SKM-1 treated with dmso at 0.1 percent for 144 hours (cell line): ENCODE data around the gene PALM3.
"Not testable (repeated sequence)": the region's sequence is repeated elsewhere in the genome, so short reads cannot be mapped to it uniquely, and the experiment has no call there.

ENCODE experiments used
- DNase-seq: peaks from one replicate; lab custom pipeline; 2025; ENCODE audit not compliant: unreplicated experiment; lab: John Stamatoyannopoulos, UW

Gene PALM3

DNA sequence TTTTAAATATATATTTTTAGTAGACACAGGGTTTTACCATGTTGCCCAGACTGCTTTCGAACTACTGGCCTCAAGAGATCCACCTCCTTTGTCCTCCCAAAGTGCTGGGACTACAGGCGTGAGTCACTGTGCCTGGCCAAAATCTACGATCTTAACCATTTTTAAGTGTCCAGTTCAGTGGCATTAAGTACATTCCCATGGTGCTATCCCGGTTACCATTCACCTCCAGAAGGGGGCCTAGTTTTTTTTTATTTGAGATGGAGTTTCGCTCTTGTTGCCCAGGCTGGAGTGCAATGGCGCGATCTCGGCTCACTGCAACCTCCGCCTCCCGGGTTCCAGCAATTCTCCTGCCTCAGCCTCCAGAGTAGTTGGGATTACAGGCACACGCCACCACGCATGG is 26.7 kb downstream of the PALM3 start:
- DNase-seq, result not testable (repeated sequence)

DNA sequence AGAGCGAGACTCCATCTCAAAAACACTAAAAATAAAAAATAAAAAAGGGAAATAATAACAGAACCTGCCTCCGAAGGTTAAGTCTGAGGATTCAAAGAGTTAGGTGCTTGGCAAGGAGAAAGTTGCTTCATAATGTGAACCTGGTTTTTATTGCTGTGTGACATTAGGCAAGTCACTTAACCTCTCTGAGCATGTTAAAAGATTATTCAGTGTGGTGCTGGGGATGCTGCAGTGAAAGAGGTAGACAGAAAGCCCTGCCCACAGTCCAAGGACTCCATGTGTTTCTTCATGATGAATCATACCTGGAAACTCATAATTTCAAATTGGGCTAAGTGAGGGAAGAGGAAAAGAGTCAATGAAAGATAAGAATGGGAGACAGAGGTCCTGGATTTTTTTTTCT is 27.9 kb downstream of the PALM3 start:
- no peak for DNase-seq

DNA sequence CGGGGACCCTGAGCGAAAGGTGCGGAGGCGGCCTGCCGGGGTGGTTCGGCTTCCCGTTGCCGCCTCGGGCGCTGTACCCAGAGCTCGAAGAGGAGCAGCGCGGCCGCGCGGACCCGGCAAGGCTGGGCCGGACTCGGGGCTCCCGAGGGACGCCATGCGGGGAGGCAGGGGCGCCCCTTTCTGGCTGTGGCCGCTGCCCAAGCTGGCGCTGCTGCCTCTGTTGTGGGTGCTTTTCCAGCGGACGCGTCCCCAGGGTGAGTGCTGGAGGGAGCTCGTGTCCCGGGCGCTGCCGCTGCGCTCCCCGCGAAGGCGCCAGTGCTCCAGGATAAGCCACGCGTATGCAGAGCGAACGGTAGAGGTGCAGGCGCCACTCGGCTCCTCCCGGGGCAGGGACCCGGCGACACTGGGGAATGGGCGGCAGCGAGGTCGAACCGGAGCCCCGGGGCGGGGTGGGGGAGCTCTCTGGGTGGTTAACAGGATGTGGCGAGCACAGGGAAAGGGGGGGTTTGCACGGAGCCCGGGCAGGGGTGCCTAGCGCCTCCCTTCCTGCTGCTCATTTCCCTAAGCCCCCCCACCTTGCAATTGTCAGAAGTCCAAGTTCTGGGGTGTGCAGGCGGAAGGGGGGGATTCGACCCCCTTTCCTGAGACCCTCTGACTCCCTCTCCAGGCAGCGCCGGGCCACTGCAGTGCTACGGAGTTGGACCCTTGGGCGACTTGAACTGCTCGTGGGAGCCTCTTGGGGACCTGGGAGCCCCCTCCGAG is 30.0 kb downstream of the PALM3 start, which contains the start of gene IL27RA:
Gene IL27RA (plus strand): TSS at position 44 of the 762 bp plus-strand sequence. CDS start 111 bp downstream, at position 155.
- peak; percentile 70 for DNase-seq

- no peak for DNase-seq
Observed at GRCh38 chr19:14030997-14031718, 30.7 kb downstream of the PALM3 start.

DNA sequence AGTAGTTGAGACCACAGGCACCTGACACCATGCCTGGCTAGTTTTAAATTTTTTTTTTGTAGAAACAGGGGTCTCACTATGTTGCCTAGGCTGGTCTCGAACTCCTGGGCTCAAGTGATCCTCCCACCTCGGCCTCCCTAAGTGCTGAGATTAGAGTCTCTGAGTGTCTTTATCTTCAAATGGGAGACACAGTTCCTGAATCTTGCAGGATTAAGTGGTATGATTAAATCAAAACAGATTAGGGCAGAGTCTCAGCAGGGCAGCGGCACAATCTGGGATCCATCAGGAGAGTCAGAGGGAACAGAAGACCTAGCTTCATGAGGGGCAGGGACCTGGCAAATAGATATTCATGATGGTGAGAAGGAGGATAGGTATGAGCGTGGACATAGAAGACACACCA is 33.0 kb downstream of the PALM3 start:
- DNase-seq, result no peak

- DNase-seq, result no peak
Observed at GRCh38 chr19:14027856-14028450, 33.9 kb downstream of the PALM3 start, which contains the start of gene RLN3. TSS of gene RLN3 (plus strand) at chr19:14028148. CDS start at chr19:14028205, 57 bp downstream.

- DNase-seq, result not testable (repeated sequence)
Observed at GRCh38 chr19:14026652-14027192, 35.2 kb downstream of the PALM3 start.

DNA sequence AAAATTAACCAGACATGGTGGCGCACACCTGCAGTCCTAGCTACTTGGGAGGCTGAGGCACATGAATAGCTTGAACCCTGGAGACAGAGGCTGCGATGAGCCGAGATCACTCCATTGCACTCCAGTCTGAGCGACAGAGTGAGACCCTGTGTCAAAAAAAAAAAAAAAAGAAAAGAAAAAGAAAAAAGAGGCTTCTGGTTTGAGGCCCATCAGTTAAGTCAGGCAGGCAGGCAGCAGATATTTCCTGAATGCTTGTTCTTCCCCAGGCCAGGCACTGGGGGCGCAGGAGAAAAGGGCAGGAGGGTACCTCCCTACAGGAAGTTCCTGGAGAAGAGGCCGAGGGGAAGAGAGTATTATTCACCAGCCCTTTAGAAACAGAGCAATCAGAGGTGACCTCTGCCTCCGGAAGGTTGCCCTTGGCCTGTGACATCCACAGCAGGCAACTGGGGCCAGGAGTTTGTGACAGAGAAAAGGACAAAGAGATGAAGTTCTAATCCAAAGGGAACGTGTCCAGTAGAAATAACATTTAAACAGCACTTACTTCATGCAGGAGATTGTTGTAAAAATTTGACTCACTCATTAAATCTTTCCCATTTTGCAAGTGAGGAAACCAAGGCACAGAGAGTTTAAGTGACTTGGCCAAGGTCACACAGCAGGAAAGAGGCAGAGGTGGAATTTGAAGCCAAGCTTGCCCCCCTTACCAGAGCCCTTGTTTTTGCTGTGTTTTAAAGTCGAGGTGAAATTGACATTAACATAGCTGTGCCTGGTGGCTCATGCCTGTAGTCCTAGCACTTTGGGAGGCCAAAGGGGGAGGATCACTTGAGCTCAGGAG is 38.3 kb downstream of the PALM3 start:
- DNase-seq, result peak; percentile 88

DNA sequence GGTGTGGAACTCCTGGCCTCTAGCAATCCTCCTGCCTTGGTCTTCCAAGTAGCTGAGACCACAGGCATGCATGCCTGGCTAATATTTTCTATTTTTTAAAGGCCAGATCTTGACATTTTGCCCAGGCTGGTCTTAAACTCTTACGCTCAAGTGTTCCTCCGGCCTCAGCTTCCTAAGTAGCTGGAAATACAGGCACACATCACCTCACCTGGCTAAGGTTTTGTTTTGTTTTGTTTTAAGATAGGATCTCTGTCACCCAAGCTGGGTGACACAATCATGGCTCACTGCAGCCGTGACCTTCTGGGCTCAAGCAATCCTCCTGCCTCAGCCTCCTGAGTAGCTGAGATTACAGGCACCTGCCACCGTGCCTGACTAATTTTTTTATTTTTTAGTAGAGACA is 39.4 kb downstream of the PALM3 start:
- no peak for DNase-seq

GRCh38 chr19:14021474-14021873 is 40.4 kb downstream of the PALM3 start:
- DNase-seq, result no peak

- not testable (repeated sequence) for DNase-seq
Observed at GRCh38 chr19:14019739-14020138, 42.1 kb downstream of the PALM3 start.

DNA sequence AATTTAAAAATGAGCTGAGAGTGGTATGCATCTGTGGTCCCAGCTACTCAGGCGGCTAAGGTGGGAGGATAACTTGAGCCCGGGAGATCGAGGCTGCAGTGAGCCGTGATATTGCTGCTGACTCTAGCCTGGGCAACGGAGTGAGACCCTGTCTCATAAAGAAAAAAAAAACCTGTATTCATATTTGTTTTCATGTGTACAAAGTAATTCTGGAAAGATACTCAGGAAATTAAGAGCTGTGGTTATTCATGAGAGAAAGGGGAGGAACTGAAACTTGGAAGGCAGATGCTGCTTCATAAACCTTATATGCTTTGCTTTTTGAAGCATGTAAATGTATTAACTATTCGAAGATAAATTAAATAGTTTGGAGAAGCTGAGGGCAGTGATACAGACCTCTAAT is 42.8 kb downstream of the PALM3 start:
- DNase-seq, result no peak

GRCh38 chr19:14015524-14016035 is 46.3 kb downstream of the PALM3 start:
- DNase-seq, result no peak

DNA sequence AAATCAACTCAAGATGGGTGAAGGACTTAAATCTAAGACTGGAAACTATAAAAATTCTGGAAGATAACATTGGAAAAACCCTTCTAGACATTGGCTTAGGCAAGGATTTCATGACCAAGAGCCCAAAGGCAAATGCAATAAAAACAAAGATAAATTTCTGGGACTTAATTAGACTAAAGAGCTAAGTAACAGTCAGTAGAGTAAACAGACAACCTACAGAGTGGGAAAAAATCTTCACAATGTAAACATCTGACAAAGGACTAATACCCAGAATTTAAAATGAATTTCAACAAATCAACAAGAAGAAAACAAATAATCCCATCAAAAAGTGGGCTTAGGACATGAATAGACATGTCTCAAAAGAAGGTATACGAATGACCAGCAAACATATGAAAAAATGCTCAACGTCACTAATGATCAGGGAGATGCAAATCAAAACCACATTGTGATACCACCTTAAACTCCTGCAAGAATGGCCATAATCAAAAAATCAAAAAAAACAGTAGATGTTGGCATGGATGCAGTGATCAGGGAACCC is 49.4 kb downstream of the PALM3 start:
- no peak for DNase-seq

DNA sequence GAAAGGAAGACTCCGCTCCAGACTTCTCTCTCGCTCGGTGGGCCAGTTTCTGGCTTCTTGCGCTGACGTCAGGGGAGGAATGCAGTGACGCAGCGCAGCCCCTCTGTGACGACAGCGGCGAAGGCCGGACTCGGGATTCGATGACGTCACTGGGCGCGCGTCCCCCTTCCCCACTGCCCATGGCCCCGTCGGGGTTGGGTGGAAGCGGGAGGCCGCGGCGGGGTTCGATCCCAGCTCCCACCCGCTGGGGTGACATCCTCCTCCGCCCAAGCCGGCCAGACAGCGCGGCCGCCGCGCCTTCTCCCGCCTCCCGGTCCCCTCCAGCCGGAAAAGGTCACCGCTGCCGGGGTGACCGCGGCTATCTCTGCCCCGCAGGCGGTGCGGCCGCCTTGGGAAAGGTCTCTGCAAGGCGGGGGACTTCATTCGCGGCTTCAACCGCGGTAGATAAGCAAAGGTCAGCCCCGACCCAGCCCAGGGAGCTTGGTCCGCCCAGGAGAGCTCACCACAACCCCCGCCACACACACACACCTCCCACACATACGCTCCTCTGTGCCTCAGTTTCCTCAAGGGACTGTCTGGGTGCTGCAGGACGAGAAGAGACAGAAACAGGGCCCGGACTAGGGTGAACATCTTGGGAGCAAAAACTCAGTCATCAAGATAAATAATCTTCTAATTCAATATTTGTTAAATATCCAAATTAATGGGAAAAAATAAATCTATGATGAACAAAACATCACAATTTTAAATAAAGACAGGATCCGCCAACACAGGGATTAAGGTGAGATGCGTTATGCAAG is 54.9 kb downstream of the PALM3 start:
- DNase-seq, result no peak

DNA sequence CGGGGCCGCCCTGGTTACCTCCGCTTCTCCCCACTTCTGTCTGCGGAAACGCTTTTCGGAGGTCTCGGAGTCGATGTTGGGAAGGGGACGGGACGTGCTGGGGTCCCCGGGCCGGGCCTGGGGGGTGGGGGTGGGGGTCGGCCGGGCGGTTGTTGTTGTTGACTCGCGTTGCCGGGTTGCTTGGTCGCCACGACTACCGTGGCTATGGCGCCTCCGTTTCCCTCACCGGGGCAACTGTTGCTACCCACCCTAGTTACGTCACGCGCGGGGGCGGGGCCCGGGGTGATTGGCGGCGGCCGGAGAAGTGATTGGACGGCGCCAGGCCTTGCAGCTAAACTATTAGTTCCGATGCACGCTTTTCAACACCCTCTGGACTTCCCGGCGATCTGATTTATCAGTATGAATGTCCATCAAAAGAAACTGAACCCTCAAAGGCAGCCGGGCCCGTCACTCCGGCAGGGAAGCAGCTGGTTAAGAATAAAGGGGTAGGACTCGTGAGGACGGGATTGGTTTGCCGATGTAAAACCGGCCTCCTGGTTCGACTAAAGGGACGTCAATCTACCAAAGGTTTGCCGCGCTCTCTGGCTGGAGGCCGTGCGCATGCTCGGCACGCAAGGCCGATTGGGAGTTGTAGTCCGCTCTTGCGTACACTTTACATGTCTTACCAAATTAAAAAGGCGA is 55.7 kb downstream of the PALM3 start, which contains the start of gene RFX1:
Gene RFX1 (minus strand): TSS at position 236 of the 681 bp plus-strand sequence. CDS start 12,477 bp downstream, outside the sequence.
- peak; percentile 99 for DNase-seq

DNA sequence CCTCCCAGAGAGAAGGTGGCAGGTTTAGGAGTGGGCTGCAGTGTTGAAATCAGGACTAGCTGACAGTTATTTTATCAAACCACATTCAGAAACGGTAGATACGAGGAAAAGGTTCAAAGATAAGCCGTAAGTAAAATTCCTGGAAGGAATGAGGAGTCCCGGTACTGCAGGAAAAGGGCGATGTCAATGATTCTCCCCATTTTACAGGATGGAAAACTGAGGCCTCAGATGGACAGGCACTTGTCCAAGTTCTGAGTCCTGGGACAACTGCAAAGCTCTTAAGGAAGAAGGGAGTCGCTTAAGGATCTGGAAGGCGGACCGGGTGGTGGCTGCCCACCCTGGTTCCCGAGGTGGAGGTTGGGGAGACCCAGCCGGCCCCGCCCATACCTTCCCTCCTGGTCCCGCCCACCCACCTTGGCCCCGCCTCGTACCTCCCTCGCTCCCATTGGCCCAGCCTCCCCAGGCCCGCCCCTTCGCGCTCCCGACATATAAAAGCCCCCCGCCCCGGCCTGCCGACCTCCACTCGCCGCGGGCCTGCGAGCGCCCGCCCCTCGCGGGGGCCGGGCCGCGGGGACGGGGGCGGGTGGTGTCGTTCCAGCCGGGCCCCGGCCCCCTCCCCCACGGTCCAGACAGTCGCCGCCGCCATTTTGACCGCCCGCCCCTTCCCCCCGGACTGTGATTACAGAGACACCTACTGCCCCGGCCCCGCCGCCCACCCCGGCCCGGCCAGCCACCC is 56.4 kb downstream of the PALM3 start:
- peak; percentile 48 for DNase-seq
